Stimulated activated CD4-positive, alpha-beta T cell treated with anti-CD3 and anti-CD28 coated beads, Interleukin-4, amount 100 ng/mL, for 48 hours (primary cell): Measurements from ENCODE around the gene TMEM185B.
A peak's percentile ranks its signal among the peaks of the same experiment; 100 is the strongest.
"Not testable (repeated sequence)": the region's sequence is repeated elsewhere in the genome, so short reads cannot be mapped to it uniquely, and the experiment has no call there.

Source experiments
- DNase-seq, 2 donors: peaks; one replicate each; pipeline ENCODE4 v3.0.0-alpha.2; 2020; ENCODE audit warnings: low read depth in 2 of 2

TMEM185B gene

DNA sequence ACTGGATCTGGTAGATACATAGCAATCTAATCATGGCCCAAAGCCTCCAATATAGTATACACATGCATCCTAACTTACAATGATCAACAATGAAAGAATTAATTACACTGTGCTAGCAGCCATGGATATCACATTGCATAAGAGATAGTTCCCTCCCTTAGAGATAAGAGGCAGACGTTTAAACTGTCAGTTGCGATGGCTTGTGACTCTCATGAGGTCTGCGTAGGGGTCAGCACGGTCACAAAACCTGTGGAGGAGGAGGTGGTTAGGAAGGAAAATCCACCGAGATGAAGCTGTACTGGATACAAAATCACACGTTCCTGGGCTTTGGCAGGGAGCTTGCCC is 28.7 kb upstream of the TMEM185B start:
- no peak for DNase-seq

DNA sequence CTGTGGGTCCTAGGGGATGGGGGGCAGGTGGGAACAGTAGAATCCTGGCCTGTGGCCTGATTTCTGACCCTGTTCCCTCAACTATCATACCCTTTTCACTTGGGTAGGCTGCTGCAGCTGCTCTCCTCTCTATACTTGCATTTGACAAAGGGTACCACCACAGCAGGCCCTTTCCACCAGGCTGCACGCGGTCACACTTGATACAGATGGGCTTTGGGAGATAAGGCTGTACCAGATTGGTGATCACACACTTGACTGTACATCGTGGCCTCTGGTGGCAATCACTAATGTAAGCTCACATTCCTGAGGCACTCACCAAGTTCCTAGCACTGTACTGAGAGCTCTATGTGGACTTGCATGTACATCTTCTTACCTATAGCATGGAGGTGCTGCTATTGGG is 27.9 kb upstream of the TMEM185B start:
- no peak for DNase-seq

DNA sequence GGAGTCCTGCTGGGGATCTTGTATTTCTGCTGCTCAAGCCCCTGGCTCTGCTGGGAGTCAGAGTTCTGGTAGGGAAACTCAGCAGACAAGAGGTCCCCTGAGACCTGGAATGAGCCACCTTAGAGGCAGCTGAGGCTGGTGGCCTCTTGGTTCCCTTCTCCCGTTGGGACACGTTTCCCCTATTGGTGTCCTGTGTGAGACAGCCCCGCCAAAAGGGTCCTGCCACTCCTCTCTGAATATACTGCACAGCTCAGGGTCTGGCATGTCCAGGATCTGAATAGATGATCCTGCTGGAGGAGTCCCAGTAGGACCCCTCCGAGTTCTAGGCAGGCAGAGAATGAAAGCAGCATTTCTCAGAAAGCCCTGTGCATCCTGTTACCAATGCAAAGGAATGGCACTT is 27.4 kb upstream of the TMEM185B start:
- DNase-seq, result no peak

DNA sequence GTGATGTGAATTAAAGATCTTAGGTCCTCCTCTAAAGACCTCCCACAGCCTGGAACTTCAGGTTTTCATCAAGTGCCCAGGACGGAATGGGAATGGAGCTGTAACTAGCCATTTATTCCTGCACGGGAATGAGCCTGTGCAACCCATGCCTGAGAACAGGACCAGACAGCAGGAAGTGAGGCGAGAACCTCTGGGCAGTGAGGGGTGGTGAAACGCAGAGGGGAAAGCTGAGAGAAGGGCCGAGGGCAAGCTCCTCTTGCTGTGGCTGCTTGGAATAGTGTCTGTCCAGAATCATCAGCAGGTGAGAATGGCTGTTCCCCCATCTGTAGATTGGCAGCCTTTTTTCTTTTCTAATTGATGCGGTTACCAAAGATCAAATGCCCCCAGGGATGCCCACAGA is 24.7 kb upstream of the TMEM185B start:
- no peak for DNase-seq

DNA sequence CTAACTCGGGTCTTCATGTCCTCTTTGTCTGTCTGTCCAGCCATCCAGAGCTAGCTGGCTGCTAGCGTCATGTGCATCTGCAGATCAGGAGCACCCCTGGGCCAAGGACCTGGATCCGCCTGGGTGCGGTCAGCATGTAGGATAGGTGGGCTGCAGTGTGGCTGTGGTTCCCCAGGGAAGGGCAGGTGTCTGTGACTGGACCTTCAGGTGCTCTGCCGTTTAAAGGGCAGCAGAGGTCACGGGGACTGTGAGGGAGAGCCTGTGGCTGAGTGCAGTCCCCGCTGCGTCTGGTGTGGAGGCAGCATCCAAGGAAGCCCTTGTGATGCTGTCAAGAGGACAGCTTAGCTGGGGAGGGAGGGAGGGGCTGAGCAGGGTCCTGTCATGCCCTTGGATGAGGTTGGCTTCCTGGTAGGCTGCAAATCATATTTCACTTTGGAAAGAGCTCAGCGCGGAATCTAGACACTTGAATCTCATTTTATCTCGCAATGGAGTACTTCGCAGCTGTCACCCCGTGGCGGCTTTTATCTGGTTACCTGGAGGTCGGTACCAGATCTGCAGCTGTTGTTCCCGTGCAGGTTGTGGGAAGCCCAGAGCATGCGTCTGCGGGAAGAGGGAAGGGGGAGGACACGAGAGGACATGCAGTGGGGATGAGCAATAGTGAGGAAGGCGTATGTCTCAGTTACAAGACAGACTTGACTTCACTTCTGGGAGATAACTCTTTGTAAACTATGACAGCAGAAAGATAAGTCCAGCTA is 23.5 kb upstream of the TMEM185B start:
- no peak for DNase-seq

DNA sequence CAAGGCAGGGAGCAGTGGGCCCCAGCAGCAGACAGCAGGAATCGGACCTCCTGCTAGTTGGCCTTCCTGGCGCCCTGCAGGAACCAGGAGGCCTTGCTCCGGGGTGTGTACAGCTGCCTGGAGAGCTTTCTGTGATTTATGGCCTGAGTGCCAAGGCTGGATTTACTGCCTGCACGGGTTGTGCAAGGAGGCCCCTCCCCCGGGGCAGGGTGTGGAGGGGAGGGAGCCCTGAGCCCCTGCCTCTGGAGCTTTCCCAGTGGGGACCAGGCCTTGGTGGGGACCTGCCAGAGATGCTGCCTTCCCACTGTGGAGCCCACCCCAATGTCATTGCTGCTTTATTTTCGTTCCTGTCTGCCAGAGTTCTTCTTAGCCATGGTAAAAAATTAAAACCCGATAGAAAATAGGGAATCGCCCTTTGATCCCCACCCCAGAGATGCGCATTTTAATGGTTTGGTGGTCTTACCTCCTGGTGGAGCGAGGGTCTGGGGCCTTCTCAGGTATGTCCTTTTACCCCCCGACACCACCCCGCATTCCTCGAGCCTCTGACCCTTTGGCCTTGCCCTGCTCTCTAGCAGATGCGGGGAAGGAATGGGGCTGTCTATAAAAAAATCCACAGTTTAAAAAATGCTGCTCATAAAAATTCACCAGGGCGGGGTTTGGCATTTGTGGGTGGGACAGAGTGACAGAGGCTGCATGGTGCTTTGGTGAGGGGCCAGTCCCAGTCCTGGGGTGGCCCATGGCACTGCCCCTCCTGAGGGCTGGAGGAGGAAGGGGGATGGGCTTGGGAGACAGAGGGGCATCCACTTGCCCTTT is 22.5 kb upstream of the TMEM185B start:
- DNase-seq, result no peak

DNA sequence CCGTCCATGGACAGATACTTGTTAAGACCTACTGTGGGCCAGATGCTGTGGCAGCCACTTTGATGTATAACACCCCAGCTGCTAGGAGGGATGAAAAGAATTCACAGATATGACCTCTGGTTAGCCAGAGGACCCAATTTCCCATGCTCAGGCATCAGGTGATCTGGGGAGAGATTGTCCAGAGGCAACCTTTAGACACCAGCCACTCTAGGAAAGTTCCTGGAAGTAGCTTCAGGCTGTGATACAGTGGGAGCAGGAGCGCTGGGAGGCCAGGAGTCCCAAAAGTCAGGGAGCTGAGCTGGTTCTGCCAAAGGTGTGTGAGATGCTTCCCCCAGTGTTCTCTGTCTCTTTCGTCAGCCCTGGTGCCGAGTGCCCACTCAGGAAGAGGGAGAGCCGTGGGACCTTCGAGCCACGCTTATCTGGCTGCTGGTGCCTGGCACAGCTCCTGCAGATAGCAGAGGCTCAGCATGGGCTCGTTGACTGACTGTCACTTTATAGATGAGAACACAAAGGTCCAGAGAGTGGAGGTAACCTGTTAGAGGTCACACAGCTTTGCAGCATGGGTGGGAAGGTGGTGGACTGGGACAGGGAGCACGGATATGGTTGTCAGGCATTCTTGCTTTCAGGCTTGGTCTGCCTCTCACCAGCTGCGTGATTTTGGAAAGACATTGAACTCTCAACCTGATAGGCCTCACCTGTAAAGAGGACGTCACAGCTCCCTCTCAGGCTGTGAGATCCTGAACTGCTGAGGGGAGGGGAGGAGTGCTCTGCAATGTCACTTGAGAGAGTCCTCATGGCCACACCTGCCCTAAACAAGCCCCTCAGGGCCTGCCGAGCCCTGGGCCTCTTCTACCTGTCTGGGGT is 21.7 kb upstream of the TMEM185B start:
- no peak for DNase-seq

DNA sequence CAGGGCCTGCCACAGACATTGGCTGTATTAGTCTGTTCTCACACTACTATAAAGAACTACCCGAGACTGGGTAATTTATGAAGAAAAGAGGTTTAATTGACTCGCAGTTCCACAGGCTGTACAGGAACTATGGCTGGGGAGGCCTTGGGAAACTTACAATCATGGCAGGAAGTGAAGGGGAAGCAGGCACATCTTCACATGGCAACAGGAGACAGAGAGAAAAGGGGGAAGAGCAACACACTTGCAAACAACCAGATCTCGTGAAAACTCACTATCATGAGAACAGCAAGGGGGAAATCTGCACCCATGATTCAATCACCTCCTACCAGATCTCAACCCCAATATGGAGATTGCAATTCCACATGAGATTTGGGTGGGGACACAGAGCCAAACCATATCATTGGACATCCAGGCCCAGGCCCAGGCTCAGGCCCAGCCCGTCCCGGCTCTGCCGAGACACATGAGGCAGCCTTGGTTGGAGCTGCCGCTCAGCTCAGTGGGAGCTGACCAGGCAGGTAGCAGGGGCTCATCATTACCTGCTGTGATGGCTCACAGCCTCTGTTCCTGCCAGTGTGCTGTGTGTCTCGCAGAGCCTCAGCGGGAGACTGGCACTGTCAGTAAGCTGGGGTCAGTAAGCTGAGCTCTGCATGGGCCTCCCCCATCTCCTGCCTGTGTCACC is 20.8 kb upstream of the TMEM185B start:
- no peak for DNase-seq

DNA sequence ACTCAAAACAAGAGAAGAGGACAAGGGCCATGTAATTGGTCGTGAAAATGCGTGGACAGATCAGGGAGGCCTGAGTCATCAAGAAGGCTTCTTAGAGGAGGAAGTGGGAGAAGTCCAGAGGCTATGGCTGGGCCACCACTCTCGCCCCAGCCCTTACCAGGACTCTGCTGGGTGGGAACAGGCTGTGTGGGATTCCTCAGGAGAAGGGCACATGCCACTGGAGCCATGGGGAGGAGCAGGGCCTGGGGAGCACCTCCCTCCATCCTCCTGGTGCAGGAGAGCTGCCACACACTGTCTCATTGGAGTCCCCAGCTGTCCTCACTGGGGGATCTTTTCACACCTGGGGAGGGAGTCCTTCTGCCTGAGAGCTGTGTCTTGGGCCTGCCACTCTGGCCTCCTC is 20.0 kb upstream of the TMEM185B start:
- no peak for DNase-seq

DNA sequence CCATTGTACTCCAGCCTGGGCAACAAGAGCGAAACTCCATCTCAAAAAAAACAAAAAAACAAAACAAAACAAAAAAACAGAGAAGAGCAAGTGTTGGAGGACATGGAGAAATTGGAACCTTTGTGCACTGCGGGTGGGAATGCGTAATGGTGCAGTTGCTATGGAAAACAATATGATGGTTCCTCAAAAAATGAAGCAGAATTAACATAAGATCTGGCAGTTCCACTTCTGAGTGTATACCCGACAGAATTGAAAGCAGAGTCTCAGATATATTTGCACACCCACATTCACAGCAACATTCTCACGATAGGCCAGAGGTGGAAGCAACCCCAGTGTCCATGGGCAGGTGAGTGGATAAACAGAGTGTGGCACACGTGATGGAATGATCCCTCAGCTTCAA is 18.5 kb upstream of the TMEM185B start:
- no peak for DNase-seq

DNA sequence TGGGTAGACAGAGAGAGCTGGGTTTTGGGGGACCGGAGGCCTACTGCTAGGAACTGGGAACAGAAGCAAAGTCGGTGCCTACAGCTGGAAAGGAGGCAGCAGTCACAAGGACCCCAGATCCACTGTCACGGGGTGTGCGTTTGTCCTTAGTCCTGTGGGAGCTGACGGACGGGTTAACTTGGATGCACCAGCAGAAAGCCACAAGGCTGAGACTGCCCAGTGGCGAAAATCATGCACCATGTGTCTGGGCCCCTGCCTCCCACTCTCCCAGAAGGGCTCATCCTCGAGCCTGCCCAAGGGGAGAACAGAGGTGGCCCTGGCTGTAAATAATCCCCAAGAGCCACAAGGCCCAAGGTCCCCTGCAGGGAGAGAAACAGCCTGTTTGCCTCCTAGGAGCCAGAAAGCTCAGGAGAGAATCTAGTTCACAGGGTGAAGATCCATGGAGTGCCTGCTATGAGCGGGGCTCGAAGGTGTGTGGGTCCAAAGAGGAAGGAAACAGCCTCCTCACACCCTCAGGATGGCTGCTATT is 17.8 kb upstream of the TMEM185B start:
- no peak for DNase-seq

DNA sequence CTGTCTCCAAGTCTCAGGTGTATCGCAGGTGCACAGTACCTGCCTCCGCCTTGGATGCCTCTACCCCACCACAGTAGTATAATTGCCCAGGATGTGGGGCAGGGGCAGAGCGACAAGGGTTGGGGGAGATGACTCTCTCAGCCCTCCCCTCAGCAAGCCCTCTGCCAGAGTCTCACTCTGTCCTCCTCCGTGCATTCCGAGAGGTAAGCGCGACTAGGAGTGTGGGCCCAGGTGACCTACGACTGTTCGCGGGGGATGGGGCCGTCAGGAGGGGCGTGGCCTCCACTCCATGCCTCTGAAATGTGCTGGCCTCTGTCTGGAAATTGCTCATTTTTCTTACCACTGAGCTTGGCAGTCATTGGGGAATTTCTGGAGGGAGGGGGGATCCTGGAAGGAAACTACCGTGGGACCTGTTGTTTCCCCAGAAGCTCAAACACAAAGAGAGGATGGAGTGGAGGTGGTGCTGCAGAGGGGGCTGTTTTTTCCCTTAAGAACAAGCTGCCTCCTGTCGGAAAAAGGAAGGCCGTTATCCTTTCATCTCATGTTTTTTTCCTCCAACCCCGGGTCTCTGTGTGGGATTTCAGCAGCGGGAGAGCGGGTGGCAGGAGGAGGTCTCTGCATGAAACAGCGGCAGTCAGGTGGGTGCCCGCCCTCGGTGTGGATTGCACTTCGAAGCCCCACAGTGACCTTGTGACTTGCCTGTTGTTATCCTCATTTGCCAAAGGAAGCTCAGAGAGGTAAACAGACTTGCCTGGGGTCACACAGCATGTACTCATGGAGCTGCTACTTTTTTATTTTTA is 16.5 kb upstream of the TMEM185B start:
- DNase-seq, result no peak

DNA sequence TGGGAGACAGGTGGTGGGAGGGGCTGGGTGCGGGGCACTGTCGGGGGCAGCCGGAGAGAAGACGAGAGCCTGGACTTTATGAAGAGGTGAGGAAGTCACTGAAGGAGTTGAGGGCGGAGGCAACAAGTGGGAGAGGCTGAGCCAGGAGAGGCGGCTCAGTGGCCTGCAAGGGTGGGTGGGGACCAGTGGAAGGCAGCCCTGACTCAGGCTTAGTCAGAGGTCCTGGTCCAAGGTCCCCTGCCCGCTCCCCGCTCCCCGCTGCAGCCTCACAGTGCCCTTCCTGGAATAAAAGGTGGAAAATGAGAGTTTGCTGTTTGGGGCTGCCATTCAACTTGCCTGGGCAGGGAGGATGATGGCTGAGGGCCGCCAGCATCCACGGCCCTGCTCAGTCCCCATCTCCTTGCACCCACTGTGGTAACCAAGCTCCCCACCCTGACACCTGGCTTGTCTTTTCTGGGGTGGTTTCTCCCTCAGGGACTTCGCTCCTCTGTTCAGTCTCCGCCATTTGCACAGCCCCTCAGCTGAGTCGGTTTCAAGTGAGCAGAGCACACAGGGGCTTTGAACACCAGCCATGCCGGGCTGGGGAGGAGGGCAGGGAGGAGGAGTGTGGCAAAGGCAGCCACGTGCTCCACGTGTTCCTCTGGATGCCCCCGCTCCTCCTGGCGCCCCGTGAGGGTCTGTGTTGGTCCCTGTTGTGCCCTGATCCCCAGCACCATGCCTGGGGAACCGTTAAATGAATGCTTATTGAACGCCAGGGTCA is 15.7 kb upstream of the TMEM185B start:
- no peak for DNase-seq

DNA sequence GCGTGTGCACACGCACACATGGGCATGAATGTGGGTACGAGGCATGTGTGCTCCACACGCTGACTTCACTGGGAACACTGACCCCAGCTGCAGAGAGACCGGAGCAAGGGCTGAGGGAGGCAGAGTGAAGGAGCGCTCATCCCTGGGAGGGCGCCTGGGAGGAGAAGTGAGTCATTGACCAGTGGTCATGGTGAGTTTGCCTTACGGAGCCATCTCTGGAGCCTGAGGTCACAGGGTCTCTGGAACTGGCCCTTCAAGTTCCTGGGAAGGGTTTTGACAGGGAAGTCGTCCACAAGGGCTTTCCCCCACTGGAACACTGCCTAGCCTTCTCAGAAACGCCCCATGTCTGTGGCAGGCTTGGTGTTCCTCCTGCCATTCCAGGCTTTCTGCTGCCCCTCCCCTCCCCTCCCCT is 14.3 kb upstream of the TMEM185B start:
- DNase-seq, result no peak

DNA sequence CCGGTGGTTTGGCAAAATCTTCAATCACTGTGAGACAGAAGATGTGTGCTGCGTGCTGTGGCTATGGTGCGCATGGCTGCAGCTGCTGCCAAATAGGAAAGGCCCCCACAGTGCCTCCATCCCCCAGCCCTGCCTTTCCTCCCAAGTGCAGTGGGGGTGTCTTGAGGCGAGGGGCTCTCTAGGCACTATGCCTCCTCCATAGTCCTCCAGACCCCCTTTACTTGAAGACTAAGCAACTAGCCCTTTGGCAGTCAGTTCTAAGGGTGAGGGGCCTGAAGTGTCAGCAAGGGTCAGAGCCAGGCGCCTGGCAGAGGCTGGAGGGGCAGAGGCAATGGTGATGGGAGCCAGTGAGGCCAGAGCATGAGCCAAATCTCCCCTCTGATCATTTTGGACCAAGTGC is 13.6 kb upstream of the TMEM185B start:
- no peak for DNase-seq

DNA sequence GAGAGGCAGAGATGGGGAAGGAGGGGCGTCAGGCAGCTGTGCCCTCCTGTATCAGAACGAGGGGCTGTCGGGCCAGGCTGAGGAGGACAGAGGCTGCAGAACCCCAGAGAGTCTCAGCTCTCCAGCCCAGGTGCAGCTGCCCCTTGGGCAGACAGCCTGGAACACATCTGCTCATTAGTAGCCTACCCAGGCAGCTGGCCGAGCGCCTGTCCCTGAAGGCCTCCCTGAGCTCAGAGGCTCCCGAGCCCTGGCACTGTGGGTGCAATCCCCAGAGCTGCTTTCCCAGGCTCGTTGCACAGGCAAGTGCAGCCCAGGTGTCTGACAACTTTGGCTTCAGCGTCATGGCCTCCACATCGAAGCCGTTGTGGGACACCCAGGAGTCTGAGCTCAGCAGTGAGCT is 13.1 kb upstream of the TMEM185B start:
- DNase-seq, result no peak

DNA sequence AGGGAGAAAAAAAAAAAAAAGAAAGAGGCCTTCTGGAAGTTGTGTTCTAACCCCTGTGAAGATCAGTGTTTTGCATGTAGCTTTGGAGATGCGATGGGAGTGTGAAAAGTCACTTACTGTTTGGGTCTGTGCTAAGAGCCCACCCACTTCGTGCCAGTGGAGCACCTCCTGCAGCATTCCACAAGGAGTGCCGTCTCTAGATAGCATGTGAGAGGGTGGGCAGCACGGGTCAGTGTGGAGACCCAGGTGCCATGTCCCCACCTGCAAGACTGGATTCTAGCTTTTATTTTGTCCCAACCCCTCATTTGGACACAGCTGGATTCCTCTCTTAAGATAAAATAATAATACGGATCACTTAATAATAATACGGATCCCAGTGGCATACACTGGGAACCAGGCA is 12.5 kb upstream of the TMEM185B start:
- DNase-seq, result no peak

DNA sequence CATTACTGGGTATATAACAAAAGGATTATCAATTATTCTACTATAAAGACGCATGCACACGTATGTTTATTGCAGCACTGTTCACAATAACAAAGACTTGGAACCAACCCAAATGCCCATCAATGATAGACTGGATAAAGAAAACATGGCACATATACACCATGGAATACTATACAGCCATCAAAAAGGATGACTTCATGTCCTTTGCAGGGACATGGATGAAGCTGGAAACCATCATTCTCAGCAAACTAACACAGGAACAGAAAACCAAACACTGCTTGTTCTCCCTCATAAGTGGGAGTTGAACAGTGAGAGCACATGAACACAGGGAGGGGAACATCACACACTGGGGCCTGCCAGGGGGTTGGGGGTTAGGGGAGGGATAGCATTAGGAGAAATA is 12.0 kb upstream of the TMEM185B start:
- not testable (repeated sequence) for DNase-seq

DNA sequence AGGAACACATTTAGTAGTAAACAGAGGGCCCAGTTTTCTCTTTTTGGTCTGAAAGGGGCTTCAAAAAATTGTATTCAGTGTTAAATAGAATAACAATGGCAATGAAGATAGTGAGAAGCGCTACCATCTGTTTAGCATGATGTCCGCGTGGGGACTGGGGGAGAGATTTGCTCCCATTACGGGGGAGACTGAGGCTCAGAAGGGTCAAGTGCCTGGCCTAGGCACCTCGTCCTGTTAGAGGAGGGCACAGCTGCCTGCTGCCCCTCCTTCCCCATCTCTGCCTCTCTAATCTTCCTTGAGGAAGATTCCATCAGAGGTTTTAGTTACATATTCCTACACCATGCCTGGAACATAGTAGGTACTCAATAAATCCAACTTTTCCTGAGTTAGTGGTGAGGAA is 10.1 kb upstream of the TMEM185B start:
- no peak for DNase-seq

DNA sequence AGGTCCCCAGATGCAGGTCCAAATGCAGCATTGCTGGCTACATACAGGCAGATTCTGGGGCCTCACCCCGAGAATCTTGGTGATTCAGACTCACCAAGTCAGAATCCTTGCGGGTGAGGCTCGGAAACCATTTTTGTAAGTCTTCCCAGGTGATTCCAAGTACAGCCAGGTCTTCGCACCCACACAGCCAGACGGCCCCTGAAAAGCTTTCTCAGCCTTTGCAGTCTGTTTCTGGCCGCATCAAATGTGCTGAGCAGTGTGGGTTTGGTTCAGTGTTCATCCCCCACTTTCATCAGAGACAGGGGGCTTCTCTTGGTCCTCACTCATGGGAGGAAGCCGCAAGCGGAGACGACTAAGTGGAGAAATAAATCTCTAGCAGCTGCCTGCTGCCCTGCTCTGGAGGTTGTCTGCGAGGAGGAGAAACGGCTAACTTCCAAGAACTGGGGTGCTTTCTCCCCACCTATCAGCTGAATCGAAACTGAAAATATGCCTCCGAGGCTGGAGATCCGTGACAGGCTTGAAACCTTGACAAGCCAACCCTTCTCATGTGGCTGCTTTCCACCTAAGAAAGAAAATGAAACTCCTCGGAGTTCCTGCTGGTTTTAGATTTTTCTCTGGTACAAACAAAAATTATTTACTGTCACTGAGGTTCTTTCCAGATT is 8.9 kb upstream of the TMEM185B start:
- DNase-seq, result peak; percentile 42 to 59
